GM10847 (cell line): ENCODE data around the gene POLR3B.

Source experiments
- POLR2A ChIP-seq: IDR thresholded peaks from 2 replicates; pipeline ENCODE4 v1.6.1; 2011; ENCODE audit not compliant: insufficient read length; ENCODE audit errors: extremely low read depth

The POLR3B gene

DNA sequence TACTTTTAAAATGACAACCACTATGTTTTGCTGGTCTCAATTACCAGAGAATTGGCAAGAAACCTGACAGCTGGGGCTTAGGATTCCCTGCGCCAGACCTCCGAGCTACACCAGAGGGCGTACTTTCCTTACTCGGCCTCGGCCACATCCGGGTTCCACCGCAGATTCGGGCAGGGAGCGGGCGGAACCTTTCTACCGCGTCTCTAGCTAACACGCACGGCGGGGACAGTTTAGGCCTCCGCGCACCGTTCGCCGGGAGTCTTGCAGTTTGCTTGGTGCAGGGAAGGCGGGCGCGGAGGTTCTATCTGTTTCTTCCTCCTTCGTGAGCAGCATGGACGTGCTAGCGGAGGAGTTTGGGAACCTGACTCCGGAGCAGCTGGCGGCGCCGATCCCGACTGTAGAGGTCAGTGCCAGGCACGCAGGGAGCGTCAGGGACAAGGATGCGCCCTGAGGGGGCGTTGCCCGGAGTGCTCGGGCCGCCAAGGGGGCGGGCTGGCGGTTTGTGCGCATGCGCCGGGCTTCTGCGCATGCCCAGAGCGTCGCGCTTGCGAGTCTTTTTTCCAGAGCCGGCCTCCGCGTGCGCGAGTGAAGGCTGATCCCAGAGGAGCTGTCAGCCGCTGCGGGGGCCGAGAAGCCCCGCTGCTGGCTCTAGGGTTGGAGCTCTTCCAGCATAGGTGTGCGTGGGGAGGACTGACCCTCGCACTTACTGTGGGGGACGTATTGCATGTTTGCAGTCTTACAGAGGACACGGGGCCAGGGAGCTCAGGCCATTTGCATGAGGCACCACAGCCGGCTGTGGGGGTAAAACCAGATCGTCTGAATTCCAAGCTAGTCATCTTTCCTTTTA is at the start of gene POLR3B:
TSS of gene POLR3B (plus strand) at position 200 of the 847 bp plus-strand sequence. CDS start at position 332, 132 bp downstream.
- peak; percentile 66 for TF ChIP-seq POLR2A

DNA sequence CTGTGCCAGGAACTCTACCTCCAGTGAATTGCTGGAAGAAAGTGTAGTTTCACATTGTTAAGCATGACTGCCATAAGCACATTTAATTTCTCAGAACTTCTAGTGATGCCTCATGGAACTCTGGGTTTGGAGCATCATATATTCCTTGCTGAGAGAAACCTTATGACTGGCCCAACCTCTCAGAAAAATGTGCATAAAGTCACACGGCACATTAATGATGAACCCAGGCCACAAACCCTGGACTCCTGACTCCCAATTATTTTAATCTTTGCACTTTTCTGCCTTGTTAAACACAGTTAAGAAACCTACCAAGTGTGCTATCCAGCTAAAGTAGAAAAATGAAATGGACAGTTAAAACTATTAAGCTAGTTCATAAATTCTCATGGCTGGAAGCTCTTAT is 49.4 kb upstream of the POLR3B start:
- no peak for TF ChIP-seq POLR2A

DNA sequence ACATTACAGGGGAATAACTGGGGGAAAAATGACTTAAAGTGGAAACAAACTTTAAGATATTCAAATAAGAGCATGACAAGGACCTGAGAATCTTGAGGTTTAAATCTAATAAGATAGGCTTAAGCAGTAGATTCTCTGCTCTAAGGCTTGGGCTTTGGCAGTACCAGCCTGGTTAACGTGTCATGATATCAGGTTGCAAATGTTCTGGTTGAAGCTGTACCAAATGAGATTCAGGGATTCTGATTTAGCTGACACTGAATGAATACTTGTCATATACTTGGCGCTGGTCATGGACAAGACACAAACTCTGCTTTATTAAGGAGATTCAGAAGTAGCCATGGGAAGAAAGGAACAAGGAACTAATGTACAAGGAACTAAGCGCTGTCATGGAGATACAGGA is 48.9 kb upstream of the POLR3B start:
- no peak for TF ChIP-seq POLR2A

DNA sequence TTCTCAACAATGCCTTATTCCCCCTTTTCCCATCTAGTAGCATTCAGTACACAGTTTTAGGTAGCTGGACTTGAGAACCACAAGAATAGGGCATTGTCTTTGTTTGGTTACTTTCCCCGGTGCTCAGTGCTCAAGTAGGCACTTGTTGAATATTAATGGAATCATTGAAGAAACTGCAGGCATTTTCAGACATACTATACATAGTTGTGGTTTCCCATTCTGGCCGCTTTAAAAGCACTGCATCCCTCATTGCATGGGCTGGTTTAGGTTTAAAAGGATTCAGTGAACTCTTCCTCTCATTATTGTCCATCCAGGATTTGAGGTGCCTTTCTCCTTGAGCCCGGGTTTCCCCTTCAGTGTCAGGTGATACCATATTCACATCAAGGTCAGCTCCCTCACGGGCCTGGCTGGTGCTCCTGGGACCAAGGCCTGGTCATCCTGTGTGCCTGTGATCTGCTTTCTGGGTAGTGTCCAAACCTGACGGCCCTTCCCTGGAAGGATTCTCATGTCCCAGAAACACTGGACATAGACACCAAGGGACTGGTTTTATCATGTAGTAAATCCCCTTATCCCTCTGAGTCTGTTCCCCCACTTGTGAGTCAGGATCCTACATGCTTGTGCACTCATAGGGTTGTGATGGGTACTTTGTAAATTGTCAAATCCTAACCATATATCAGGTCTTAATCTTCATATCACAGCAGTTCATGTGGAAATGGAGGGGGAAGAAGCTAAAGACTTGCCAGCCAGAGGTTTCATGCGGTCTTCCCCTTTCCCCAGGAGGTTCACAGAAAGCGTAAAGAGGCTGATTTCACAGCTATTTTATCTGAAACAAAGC is 47.7 kb upstream of the POLR3B start:
- TF ChIP-seq POLR2A = no peak

DNA sequence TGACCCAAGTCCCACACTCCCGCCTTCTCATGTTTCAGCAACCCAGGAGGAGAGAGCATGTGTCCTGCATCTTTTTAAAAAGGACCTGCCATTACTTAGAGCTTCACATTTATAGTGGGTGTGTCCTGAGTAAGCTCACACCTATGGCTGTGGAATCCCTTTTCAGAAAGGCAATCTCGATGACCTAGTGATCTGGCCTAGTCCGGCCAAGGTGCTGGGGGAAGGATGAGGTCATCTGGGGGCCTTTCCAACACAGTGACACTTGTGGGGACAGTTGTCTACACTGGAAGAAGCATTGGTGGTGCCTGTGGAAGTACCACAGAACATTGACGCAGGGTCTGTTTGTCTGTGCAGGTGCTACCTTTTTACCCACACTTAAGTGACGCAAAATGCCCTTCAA is 46.9 kb upstream of the POLR3B start:
- no peak for TF ChIP-seq POLR2A

DNA sequence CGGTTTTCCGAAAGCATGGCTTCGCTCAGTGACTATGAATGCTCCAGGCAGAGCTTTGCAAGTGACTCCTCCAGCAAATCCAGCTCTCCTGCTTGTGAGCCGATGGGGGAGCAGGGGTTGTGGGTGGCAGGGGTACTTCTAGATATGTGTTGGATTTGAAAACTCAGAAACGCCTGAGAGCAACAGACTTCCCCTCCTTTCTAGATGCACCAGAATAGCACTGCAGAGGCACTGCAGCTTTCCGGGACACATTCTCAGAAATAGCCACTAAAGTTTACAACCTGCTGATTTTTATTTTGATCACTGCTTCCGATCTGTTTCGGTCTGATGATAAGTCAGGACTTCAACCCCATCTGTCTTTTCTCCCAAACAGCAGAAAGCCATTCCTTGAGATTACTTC is 46.4 kb upstream of the POLR3B start:
- no peak for TF ChIP-seq POLR2A

DNA sequence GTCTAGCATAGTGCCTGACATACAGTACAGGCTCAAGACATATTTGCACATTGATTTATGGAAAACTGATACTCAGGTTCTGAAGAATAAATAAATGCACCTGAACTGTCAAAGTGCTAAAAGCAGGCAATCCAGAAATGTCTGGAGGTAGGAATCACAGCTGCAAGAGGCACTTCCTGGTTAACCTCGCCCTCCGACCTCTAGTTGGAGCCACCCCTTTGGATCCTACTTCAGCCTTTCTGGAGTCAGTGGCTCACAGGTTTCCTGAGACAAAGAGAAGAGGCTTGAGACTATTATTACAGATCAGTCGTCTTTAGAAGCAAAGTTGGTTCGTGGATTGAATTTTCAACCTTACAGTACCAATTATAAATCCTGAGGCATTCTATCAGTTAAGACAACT is 42.0 kb upstream of the POLR3B start:
- TF ChIP-seq POLR2A = no peak

DNA sequence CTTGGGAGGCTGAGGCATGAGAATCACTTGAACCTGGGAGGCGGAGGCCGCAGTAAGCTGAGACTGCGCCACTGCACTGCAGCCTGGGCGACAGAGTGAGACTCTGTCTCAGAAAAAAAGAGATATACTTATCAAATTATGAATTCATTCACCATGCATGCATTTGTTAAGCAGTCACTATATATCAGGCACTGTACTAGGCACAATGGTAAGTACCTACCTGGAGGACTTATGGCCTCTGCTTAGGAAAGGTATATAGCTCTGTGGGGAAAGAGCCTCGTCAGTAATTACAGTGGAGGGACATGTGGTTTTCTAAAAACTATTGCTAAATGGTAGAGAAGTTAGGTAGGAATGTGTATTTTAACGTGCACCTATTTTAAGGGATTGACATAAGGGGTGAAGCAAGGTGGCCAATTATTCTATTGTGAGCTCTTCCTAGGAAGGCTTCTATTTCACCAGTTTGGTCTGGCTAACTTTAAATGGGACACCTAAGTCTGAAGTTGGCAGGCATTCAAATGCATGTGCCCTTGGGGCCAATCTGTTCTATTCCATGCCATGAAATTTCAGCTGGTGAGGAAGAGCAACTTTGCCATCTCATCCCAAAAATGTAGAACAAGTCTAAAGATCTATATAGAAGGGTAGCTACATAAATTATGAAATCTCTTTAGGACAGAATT is 40.0 kb upstream of the POLR3B start:
- no peak for TF ChIP-seq POLR2A

DNA sequence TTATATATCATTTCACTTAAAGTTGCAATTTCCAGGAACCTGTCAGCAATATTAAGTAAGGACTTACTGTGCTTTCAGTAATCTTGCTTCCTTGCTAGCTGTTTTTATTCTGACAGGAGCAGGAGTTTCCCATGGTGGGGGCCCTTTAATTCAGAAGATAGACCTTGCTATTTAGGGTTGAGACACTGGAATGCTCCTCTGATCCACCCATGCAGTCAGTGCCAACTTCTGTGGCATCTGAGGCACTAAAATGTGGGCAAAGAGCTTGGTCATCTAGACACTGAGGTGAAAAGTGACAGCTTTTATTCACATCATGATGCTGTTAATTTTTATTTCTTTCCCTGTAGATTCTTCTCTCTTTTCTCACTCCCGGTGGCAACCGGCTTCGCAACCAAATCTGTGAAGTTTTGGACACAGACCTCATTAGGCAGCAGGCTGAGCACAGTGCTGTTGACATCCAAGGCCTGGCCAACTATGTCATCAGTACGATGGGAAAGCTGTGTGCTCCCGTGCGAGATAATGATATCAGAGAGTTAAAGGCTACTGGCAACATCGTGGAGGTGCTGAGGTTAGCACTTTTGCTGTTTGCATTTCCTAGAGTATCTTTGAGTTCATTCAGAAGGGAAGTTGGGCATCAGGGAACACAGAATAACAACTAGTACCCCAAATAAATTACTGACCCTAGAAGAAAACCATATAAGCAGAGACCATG is 36.3 kb upstream of the POLR3B start:
- no peak for TF ChIP-seq POLR2A

DNA sequence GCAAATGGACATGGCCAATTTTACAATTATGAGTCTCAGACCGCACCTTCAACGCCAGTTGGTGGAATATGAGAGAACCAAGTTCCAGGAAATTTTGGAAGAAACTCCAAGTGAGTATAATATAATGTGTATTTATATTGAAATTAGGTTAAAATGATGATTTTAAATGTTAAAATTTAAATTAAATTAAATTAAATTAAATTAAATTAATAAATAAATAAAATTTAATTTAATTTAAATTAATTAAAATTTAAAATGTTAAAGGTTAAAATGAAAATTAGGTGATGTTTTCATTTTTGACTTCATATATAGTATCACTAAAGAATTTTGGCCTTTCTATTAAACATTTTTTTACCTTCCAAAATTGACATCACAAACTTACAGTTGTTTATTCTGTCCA is 34.0 kb upstream of the POLR3B start:
- TF ChIP-seq POLR2A = no peak

DNA sequence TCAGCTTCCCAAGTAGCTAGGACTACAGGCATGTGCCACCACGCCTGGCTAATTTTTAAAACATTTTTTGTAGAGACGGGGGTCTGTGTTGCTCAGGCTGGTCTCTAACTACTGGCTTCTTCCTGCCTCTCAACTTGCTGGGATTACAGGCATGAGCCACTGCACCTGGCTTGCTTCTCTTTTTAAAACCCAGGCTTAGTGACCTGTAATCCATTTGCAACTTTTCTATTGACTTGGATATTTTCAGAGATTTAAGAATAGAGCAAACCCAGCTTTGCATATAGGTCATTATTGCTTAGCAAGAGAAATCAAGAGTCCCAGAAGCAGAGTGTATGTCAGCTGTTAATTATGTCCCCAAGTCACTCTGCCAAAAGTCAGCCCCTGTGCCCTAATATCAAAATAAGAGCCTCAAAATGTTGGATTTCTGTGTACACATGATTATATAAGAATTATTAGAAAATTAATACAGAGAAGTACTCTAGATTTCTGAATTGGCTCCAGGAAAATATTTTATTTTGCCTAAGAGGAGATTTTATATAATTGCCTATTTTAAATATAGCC is 30.2 kb upstream of the POLR3B start:
- TF ChIP-seq POLR2A = no peak

DNA sequence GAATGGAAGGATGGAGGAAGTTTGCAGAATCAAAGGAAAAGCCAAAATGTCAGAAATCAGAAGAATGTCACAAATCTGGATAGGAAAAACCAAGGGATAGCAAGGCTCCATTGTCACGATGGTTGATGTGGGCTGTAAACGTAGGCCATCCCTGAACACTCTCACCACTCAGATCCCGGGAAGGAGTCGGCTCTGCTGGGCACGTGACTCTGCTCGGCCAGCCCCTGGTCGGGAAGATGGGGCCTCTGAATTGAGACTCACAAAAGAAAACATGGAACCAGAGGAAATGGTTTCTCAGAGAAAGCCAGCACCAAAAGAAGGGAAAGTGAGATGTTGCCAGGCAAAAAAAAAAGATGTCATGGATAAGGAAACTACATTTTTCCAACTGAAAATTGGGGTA is 28.8 kb upstream of the POLR3B start:
- no peak for TF ChIP-seq POLR2A

DNA sequence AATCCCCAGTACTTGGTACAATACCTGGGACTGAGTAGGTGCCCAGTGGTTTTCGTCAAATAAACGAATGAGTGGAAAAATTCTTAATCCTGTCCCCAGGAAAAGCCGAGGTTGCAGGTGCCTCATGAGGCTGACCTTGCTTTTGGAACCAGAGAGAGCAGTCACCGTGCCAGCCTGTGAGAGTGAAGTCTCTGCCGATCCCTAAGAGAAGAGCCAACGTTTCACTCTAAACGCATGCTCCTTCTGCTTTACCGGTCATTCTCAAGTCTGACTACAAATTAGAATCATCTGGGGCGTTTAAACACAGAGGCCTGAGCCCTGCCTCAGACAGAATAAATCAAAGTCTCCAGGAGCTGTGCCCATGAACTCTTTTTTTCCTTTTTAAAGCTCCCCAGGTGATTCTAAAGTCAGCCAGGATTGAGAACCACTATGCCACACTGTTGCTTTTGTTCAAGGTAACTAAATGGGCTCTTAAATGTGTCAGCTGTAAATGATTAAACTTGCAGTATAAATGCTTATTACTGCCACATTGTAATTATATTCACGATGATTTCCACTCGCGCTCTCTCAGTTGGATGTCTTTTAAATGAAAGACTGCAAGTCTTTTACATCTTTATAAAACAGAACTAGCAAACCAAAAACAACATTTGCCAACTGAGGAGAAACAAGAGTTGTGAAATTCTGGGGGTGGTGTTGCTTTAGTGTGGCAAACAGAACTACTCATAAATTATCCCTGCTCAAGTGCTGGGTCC is 28.1 kb upstream of the POLR3B start:
- no peak for TF ChIP-seq POLR2A

DNA sequence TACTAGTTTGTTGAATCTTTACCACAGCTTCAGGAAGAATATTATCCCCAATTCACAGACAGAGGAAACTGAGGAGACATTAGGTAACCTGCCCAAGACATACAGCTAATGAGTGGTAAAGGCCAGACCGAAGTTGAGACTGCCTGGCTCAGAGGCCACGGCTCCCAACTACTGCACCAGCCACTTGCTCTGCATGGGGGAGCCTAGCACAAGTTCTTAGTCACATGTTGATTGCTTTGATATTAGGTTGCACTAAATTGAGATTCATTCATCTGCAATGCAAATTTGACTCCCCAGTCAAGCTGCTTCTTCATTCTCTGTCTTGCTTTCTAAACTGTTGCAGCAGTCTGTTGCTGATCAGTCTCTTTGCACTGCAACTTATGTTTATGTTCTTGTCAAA is 25.9 kb upstream of the POLR3B start:
- no peak for TF ChIP-seq POLR2A
